Testis (tissue), 2 donors: Measurements from ENCODE around the gene FYB1.

ENCODE experiments used
- POLR2A ChIP-seq: fragments of 450-650 bp; IDR thresholded peaks from one replicate; pipeline ENCODE4 v1.6.1; 2017; ENCODE audit warnings: antibody characterized with exemption, mild to moderate bottlenecking, moderate library complexity
- TF ChIP-seq, protein P1 (sequence below), 3 experiments: fragments of 450-650 bp in 2 of 3; fragments of 200-600 bp in 1 of 3; sonication (generic) in 1 of 3; IDR thresholded peaks; one replicate each; pipeline ENCODE4 v1.5.1; 2016 to 2019; ENCODE audit warnings: antibody characterized with exemption in 3 of 3, mild to moderate bottlenecking in 2 of 3, moderate library complexity in 1 of 3

DNA sequence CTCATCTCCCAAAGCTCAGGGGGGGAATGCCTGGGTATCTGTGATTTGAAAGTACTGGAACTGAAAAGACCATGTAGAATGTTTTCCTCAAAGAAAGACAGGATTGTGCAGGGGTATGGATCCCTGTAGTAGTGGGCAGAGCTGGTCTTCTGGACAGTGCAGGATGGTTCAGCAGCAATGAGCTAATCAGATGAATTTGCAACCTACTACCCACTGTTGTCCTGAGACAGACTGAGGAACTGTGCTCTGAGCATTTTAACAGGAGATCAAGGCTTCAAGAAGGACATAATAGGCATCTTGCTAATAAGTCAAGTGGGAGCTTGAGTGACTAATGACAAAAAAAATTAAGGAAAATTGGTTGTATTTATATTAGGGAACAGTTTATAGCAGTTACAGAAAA, 61.7 kb downstream of the FYB1 start:
- TF ChIP-seq, protein P1, sequence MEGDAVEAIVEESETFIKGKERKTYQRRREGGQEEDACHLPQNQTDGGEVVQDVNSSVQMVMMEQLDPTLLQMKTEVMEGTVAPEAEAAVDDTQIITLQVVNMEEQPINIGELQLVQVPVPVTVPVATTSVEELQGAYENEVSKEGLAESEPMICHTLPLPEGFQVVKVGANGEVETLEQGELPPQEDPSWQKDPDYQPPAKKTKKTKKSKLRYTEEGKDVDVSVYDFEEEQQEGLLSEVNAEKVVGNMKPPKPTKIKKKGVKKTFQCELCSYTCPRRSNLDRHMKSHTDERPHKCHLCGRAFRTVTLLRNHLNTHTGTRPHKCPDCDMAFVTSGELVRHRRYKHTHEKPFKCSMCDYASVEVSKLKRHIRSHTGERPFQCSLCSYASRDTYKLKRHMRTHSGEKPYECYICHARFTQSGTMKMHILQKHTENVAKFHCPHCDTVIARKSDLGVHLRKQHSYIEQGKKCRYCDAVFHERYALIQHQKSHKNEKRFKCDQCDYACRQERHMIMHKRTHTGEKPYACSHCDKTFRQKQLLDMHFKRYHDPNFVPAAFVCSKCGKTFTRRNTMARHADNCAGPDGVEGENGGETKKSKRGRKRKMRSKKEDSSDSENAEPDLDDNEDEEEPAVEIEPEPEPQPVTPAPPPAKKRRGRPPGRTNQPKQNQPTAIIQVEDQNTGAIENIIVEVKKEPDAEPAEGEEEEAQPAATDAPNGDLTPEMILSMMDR (IDR thresholded peaks at IDR 0.05) = no peak
- no peak for TF ChIP-seq POLR2A
